ENCODE data around the gene CSAG3. TPM values are rescaled to one million over a fixed set of nuclear protein-coding genes. Genes with fewer than 3 reads are reported as not detected.
"Not testable (repeated sequence)": the region's sequence is repeated elsewhere in the genome, so short reads cannot be mapped to it uniquely, and the experiment has no call there.

Gene CSAG3
- not detected in 2 replicates for total RNA-seq (2014; rRNA removed; shearing (Covaris generic))

DNA sequence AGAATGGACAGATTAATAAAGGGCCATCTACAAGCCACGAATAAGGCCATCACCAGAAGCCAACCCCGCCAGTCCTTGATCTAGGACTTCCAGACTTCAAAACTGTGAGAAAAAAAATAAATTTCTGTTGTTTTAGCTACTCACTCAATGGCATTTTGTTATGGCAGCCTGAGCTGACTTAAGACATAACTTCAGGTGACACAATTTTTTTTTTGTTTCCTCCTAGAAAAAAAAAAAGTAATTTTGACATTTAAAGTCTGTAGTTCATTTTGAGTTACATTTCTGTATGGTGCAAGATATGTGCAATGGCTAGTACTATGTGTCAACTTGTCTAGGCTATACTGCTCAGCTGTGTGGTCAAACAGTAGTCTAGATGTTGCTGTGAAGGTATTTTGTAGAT lies at the start of gene CSAG3:
Gene CSAG3, plus strand, starts transcription at position 301 of the 400 bp plus-strand sequence.
- not testable (repeated sequence) for H3K27me3 ChIP-seq (replicated peaks); H3K4me3 ChIP-seq

DNA sequence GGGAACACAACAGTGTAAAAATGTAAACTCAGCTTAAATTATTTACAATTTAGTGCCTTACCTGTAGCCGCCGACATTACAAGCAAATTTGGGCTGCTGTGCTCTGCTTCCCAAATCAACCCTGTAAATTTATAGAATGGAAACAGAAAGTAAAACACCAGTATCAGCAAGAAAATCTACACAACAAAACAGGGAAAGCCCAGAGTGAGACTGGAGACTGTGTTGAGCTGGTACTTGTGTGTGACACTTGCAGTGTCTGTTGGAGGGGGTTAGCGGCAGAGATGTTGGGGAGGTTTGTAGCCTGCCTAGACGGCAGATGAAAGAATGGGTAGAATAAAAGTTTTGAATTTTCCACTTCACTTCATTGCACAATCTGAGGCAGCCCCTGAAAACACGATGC lies 45.8 kb upstream of the CSAG3 start:
- H3K27ac ChIP-seq; H3K27me3 ChIP-seq (replicated peaks); H3K4me1 ChIP-seq (replicated peaks); H3K9me3 ChIP-seq (replicated peaks); H3K36me3 ChIP-seq; DNase-seq (ENCODE audit: low read depth in 1 of 2, low spot score in 2 of 2); H3K4me3 ChIP-seq: not testable (repeated sequence)

More for the DNA sequence above, at the start of gene CSAG3:
- H3K36me3 ChIP-seq; DNase-seq (ENCODE audit: low read depth in 1 of 2, low spot score in 2 of 2); H3K9me3 ChIP-seq (replicated peaks); H3K4me1 ChIP-seq (replicated peaks); H3K27ac ChIP-seq: not testable (repeated sequence)

DNA sequence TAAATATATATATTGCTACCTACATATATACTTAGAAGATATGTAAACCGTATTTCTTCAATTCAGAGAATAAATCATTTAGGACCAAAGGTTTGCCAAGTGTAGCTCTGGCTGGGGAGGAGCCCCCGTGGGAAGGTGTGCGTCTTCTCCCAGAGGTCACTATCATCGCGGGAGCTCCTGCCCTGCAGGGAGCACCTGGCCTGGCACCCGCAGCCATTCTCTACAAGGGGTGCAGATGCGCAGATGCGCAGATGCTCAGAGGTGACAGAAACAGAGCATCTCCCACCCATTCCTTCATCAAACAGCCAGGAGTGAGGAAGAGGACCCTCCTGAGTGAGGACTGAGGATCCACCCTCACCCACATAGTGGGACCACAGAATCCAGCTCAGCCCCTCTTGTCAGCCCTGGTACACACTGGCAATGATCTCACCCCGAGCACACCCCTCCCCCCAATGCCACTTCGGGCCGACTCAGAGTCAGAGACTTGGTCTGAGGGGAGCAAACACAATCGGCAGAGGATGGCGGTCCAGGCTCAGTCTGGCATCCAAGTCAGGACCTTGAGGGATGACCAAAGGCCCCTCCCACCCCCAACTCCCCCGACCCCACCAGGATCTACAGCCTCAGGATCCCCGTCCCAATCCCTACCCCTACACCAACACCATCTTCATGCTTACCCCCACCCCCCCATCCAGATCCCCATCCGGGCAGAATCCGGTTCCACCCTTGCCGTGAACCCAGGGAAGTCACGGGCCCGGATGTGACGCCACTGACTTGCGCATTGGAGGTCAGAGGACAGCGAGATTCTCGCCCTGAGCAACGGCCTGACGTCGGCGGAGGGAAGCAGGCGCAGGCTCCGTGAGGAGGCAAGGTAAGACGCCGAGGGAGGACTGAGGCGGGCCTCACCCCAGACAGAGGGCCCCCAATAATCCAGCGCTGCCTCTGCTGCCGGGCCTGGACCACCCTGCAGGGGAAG lies 44.9 kb upstream of the CSAG3 start, which contains the start of gene MAGEA2B:
Gene MAGEA2B, plus strand, starts transcription at position 814 of the 973 bp plus-strand sequence. CDS start 2,479 bp downstream, outside the sequence.
- not testable (repeated sequence) for H3K9me3 ChIP-seq (replicated peaks); DNase-seq (ENCODE audit: low read depth in 1 of 2, low spot score in 2 of 2); H3K36me3 ChIP-seq; H3K27me3 ChIP-seq (replicated peaks); H3K27ac ChIP-seq; H3K4me3 ChIP-seq; H3K4me1 ChIP-seq (replicated peaks)

DNA sequence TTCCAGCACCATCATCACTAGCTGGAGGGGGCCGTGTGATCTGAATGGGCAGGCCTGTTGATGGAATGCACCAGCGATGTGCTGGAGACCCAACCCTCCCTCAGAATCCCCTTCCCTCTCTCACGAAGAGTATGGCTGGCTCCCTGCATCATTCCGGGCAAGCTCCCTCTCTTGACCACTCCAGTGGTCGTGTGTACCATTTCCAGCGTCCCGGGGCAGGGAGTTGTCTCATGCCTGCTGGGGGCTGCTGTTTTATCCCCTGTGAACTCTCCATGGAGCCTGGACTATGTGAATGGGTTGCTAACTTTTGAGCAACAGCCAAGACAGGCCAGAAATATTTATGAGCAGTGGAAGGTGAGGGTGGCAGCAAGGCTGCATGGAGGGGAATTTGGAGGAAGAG lies 33.6 kb upstream of the CSAG3 start:
- H3K4me1 ChIP-seq (replicated peaks): no peaks in the 10 kb centered on the region
- no peaks in the 10 kb centered on the region for H3K36me3 ChIP-seq
- H3K4me3 ChIP-seq: no peak overlapping the region
- no peaks in the 10 kb centered on the region for H3K27me3 ChIP-seq (replicated peaks)
- DNase-seq (ENCODE audit: low read depth in 1 of 2, low spot score in 2 of 2): no peak
- H3K9me3 ChIP-seq (replicated peaks): no peaks in the 10 kb centered on the region
- H3K27ac ChIP-seq: no peak overlapping the region

DNA sequence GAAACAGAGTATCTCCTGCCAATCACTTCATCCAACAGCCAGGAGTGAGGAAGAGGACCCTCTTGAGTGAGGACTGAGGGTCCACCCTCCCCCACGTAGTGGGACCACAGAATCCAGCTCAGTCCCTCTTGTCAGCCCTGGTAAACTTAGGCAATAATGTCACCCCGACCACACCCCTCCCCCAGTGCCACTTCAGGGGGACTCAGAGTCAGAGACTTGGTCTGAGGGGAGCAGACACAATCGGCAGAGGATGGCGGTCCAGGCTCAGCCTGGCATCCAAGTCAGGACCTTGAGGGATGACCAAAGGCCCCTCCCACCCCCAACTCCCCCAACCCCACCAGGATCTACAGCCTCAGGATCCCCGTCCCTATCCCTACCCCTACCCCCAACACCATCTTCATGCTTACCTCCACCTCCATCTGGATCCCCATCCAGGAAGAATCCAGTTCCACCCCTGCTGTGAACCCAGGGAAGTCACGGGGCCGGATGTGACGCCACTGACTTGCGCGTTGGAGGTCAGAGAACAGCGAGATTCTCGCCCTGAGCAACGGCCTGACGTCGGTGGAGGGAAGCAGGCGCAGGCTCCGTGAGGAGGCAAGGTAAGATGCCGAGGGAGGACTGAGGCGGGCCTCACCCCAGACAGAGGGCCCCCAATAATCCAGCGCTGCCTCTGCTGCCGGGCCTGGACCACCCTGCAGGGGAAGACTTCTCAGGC lies 25.6 kb upstream of the CSAG3 start, which contains the start of the genes CSAG1 and MAGEA12:
Gene CSAG1, minus strand, starts transcription at position 461 of the 715 bp plus-strand sequence. CDS start 1,261 bp downstream, outside the sequence.
Gene MAGEA12, plus strand, starts transcription at position 497 of the 715 bp plus-strand sequence. CDS start 2,405 bp downstream, outside the sequence.
- Histone ChIP-seq H3K4me1 (replicated peaks) (no peaks in the 10 kb centered on the region), H3K27ac (no peak within 1 kb of the TSS)
- DNase-seq (ENCODE audit: low read depth in 1 of 2, low spot score in 2 of 2): no peak

DNA sequence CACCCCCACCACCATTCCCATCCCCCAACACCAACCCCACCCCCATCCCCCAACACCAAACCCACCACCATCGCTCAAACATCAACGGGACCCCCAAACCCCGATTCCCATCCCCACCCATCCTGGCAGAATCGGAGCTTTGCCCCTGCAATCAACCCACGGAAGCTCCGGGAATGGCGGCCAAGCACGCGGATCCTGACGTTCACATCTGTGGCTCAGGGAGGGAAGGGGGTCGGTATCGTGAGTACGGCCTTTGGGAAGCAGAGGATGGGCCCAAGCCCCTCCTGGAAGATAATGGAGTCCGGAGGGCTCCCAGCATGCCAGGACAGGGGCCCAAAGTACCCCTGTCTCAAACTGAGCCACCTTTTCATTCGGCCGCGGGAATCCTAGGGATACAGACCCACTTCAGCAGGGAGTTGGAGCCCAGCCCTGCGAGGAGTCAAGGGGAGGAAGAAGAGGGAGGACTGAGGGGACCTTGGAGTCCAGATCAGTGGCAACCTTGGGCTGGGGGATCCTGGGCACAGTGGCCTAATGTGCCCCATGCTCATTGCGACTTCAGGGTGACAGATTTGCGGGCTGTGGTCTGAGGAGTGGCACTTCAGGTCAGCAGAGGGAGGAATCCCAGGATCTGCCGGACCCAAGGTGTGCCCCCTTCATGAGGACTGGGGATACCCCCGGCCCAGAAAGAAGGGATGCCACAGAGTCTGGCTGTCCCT lies 24.7 kb upstream of the CSAG3 start:
- H3K27me3 ChIP-seq (replicated peaks); H3K9me3 ChIP-seq (replicated peaks); H3K4me3 ChIP-seq; DNase-seq (ENCODE audit: low read depth in 1 of 2, low spot score in 2 of 2); H3K36me3 ChIP-seq; H3K27ac ChIP-seq; H3K4me1 ChIP-seq (replicated peaks): not testable (repeated sequence)

More for the DNA sequence above, 25.6 kb upstream of the CSAG3 start, which contains the start of the genes CSAG1 and MAGEA12:
- Histone ChIP-seq H3K36me3 (no peaks in the 10 kb centered on the region), H3K9me3 (replicated peaks) (no peaks in the 10 kb centered on the region), H3K4me3 (no peak within 1 kb of the TSS), H3K27me3 (replicated peaks) (no peaks in the 10 kb centered on the region)

DNA sequence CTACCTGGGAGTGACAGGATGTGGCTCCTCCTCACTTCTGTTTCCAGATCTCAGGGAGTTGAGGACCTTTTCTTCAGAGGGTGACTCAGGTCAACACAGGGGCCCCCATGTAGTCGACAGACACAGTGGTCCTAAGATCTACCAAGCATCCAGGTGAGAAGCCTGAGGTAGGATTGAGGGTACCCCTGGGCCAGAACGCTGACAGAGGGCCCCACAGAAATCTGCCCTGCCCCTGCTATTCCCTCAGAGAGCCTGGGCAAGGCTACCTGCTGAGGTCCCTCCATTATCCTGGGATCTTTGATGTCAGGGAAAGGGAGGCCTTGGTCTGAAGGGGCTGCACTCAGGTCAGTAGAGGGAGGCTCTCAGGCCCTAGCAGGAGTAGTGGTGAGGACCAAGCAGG lies 23.9 kb upstream of the CSAG3 start:
- Histone ChIP-seq H3K36me3 (no peaks in the 10 kb centered on the region), H3K4me3 (no peak overlapping the region), H3K27me3 (replicated peaks) (no peaks in the 10 kb centered on the region), H3K27ac (no peak overlapping the region), H3K9me3 (replicated peaks) (no peaks in the 10 kb centered on the region), H3K4me1 (replicated peaks) (no peaks in the 10 kb centered on the region)
- DNase-seq (ENCODE audit: low read depth in 1 of 2, low spot score in 2 of 2): no peak

DNA sequence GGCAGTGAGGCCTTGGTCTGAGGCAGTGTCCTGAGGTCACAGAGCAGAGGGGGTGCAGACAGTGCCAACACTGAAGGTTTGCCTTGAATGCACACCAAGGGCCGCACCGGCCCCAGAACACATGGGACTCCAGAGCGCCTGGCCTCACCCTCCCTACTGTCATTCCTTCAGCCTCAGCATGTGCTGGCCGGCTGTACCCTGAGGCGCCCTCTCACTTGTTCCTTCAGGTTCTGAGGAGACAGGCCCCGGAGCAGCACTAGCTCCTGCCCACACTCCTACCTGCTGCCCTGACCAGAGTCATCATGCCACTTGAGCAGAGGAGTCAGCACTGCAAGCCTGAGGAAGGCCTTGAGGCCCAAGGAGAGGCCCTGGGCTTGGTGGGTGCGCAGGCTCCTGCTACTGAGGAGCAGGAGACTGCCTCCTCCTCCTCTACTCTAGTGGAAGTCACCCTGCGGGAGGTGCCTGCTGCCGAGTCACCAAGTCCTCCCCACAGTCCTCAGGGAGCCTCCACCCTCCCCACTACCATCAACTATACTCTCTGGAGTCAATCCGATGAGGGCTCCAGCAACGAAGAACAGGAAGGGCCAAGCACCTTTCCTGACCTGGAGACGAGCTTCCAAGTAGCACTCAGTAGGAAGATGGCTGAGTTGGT lies 23.0 kb upstream of the CSAG3 start:
- Histone ChIP-seq H3K36me3 (no peaks in the 10 kb centered on the region), H3K27ac (no peak overlapping the region)

DNA sequence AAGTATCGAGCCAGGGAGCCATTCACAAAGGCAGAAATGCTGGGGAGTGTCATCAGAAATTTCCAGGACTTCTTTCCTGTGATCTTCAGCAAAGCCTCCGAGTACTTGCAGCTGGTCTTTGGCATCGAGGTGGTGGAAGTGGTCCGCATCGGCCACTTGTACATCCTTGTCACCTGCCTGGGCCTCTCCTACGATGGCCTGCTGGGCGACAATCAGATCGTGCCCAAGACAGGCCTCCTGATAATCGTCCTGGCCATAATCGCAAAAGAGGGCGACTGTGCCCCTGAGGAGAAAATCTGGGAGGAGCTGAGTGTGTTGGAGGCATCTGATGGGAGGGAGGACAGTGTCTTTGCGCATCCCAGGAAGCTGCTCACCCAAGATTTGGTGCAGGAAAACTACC lies 22.5 kb upstream of the CSAG3 start:
- H3K36me3 ChIP-seq; DNase-seq (ENCODE audit: low read depth in 1 of 2, low spot score in 2 of 2); H3K4me1 ChIP-seq (replicated peaks); H3K27me3 ChIP-seq (replicated peaks); H3K4me3 ChIP-seq; H3K9me3 ChIP-seq (replicated peaks); H3K27ac ChIP-seq: not testable (repeated sequence)

More for the DNA sequence above, 23.0 kb upstream of the CSAG3 start:
- no peak for DNase-seq (ENCODE audit: low read depth in 1 of 2, low spot score in 2 of 2)
- Histone ChIP-seq H3K4me1 (replicated peaks) (no peaks in the 10 kb centered on the region), H3K27me3 (replicated peaks) (no peaks in the 10 kb centered on the region), H3K9me3 (replicated peaks) (no peaks in the 10 kb centered on the region), H3K4me3 (no peak overlapping the region)

DNA sequence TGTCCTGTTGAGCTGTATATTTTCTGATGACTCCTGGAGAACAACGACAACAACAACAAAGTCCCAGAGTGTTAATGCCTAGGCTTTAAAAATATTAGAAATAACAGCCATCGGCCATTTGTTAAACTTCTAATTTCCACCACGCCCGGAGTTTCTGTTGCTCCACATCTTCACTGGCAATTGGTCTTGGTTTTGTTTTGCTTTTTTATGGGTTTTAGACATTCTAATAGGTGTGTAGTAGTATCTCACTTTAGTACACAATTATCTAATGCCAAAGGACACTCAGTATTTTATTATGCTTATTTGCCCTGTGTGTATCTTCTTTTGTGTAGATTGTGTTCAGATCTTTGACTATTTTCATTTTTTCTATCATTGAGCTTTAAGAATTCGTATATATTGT lies 20.5 kb upstream of the CSAG3 start:
- no peak overlapping the region for H3K27ac ChIP-seq
- no peak for DNase-seq (ENCODE audit: low read depth in 1 of 2, low spot score in 2 of 2)
- H3K36me3 ChIP-seq: no peaks in the 10 kb centered on the region
- H3K4me1 ChIP-seq (replicated peaks): no peaks in the 10 kb centered on the region
- H3K4me3 ChIP-seq: no peak overlapping the region
- no peaks in the 10 kb centered on the region for H3K27me3 ChIP-seq (replicated peaks)
- H3K9me3 ChIP-seq (replicated peaks): no peaks in the 10 kb centered on the region

DNA sequence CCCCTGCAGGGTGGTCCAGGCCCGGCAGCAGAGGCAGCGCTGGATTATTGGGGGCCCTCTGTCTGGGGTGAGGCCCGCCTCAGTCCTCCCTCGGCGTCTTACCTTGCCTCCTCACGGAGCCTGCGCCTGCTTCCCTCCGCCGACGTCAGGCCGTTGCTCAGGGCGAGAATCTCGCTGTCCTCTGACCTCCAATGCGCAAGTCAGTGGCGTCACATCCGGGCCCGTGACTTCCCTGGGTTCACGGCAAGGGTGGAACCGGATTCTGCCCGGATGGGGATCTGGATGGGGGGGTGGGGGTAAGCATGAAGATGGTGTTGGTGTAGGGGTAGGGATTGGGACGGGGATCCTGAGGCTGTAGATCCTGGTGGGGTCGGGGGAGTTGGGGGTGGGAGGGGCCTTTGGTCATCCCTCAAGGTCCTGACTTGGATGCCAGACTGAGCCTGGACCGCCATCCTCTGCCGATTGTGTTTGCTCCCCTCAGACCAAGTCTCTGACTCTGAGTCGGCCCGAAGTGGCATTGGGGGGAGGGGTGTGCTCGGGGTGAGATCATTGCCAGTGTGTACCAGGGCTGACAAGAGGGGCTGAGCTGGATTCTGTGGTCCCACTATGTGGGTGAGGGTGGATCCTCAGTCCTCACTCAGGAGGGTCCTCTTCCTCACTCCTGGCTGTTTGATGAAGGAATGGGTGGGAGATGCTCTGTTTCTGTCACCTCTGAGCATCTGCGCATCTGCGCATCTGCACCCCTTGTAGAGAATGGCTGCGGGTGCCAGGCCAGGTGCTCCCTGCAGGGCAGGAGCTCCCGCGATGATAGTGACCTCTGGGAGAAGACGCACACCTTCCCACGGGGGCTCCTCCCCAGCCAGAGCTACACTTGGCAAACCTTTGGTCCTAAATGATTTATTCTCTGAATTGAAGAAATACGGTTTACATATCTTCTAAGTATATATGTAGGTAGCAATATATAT lies 5.0 kb upstream of the CSAG3 start, which contains the start of gene MAGEA2:
Gene MAGEA2, minus strand, starts transcription at position 157 of the 965 bp plus-strand sequence. CDS start 2,479 bp downstream, outside the sequence.
- not testable (repeated sequence) for H3K36me3 ChIP-seq; H3K27ac ChIP-seq; H3K4me1 ChIP-seq (replicated peaks); DNase-seq (ENCODE audit: low read depth in 1 of 2, low spot score in 2 of 2); H3K9me3 ChIP-seq (replicated peaks); H3K4me3 ChIP-seq; H3K27me3 ChIP-seq (replicated peaks)

DNA sequence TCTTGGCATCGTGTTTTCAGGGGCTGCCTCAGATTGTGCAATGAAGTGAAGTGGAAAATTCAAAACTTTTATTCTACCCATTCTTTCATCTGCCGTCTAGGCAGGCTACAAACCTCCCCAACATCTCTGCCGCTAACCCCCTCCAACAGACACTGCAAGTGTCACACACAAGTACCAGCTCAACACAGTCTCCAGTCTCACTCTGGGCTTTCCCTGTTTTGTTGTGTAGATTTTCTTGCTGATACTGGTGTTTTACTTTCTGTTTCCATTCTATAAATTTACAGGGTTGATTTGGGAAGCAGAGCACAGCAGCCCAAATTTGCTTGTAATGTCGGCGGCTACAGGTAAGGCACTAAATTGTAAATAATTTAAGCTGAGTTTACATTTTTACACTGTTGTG lies 4.1 kb upstream of the CSAG3 start:
- not testable (repeated sequence) for H3K4me3 ChIP-seq; H3K27ac ChIP-seq; H3K9me3 ChIP-seq (replicated peaks); H3K27me3 ChIP-seq (replicated peaks); DNase-seq (ENCODE audit: low read depth in 1 of 2, low spot score in 2 of 2); H3K36me3 ChIP-seq; H3K4me1 ChIP-seq (replicated peaks)
